Ascending aorta (tissue), 2 donors: ENCODE data around the gene DIPK1B. TPM values are rescaled to one million over a fixed set of nuclear protein-coding genes. Genes with fewer than 3 reads are reported as not detected.
"Not testable (repeated sequence)": the region's sequence is repeated elsewhere in the genome, so short reads cannot be mapped to it uniquely, and the experiment has no call there.

Experiments
- DNase-seq, 2 donors: peaks; one replicate each; pipeline ENCODE4 v3.0.0-alpha.2; 2019; ENCODE audit warnings: low spot score in 2 of 2
- H3K27ac ChIP-seq, 2 donors: fragments of 200-600 bp; sonication (generic); one replicate each; pipeline ENCODE4 v1.5.1; 2016 to 2017; ENCODE audit warnings: mild to moderate bottlenecking in 1 of 2
- H3K27me3 ChIP-seq: fragments of 200-600 bp; sonication (generic); one replicate; pipeline ENCODE4 v1.5.1; 2017
- H3K36me3 ChIP-seq, 2 donors: fragments of 200-600 bp; sonication (generic); one replicate each; pipeline ENCODE4 v1.5.1; 2016
- H3K4me1 ChIP-seq, 2 donors: fragments of 200-600 bp; sonication (generic); one replicate each; pipeline ENCODE4 v1.5.1; 2016 to 2017; ENCODE audit warnings: mild to moderate bottlenecking in 1 of 2
- H3K4me3 ChIP-seq, 2 donors: fragments of 200-600 bp; sonication (generic); one replicate each; pipeline ENCODE4 v1.5.1; 2016 to 2017; ENCODE audit warnings: mild to moderate bottlenecking in 1 of 2
- H3K9me3 ChIP-seq, 2 donors: fragments of 200-600 bp; sonication (generic); one replicate each; pipeline ENCODE4 v1.5.1; 2016
- intact Hi-C: fragments of 100-400 bp; cut with DNase I; formaldehyde crosslinking; loops from one replicate; pipeline ENCODE4 v1.15.1; 2023
- total RNA-seq: library from RNA; depleted of rRNA; stranded (reverse); fragments of >200 nt; gene quantifications from one replicate; pipeline ENCODE4 v1.1.0, GENCODE V29; 2016
- TF ChIP-seq, protein P1 (sequence below), 3 experiments: fragments of 200-600 bp in 2 of 3; fragments of 450-650 bp in 1 of 3; sonication (generic) in 2 of 3; IDR thresholded peaks; one replicate each; pipeline ENCODE4 v1.5.1; 2016 to 2019; ENCODE audit warnings: antibody characterized with exemption in 3 of 3, mild to moderate bottlenecking in 1 of 3, moderate library complexity in 1 of 3

The DIPK1B gene
- total RNA-seq, 1 donor from 2014 or later: 86.2 TPM

DNA sequence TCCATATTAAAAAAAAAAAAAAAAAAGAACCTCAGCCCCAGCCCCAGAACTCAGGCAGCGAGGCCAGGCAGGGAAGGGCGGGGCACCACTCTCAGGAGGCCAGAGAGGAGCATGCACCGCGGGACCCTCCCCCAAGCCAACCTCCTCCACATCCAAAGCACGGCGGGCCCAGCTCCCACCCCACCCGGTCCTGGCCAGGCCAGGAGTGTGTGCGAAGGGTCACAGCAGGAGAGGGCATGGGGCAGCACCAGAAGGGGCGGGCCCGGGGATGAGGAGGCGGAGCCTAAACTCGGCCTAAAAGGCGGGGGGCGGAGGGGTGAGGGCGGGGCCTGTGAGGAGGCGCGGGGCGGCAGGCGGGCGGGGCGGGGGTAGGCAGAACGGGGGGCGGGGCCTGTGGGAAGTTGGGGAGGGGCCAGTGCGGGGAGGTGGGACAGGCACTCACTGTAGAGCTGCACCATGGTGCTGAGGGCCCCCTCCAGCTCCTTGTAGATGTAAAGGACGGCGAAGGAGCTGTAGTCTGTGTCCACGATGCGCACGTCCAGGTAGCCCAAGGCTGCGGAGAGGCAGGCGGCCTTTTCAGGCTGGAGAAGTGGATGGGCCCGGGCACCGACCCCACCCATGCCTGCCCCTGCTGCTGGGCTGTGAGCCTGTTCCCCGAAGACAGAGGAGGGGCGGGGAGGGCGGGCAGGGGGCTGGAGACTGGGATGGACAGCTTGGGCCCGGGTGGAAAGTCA is 50.7 kb downstream of the DIPK1B start:
- TF ChIP-seq, protein P1, sequence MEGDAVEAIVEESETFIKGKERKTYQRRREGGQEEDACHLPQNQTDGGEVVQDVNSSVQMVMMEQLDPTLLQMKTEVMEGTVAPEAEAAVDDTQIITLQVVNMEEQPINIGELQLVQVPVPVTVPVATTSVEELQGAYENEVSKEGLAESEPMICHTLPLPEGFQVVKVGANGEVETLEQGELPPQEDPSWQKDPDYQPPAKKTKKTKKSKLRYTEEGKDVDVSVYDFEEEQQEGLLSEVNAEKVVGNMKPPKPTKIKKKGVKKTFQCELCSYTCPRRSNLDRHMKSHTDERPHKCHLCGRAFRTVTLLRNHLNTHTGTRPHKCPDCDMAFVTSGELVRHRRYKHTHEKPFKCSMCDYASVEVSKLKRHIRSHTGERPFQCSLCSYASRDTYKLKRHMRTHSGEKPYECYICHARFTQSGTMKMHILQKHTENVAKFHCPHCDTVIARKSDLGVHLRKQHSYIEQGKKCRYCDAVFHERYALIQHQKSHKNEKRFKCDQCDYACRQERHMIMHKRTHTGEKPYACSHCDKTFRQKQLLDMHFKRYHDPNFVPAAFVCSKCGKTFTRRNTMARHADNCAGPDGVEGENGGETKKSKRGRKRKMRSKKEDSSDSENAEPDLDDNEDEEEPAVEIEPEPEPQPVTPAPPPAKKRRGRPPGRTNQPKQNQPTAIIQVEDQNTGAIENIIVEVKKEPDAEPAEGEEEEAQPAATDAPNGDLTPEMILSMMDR (IDR thresholded peaks at IDR 0.05): no peak
- H3K27me3 ChIP-seq: no peaks in the 10 kb centered on the region
- H3K4me3 ChIP-seq: no peak overlapping the region
- H3K4me1 ChIP-seq: no peaks in the 10 kb centered on the region
- H3K36me3 ChIP-seq: no peaks in the 10 kb centered on the region
- H3K9me3 ChIP-seq: no peaks in the 10 kb centered on the region
- intact Hi-C loops: no loop called here
- H3K27ac ChIP-seq: no peak overlapping the region
- DNase-seq: no peak

DNA sequence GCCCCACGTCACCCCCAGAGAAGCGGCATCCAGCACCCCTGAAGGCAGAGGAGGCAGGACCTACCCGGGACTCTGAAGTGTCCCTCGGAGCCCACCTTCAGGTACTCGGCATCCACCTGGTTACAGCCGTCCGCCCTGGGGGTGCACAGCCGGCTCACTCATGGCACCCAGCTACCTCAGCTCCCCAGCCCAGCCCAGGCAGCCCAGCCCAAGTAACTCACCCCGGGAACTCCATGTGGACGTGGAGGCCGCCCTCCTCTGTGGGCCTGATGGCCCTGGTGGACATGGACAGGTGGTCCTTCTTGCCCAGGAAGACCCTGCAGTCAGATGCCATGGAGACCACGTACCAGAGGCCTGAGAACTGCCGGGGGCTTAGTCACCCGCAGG is 51.3 kb downstream of the DIPK1B start:
- H3K9me3 ChIP-seq: no peaks in the 10 kb centered on the region
- H3K4me1 ChIP-seq: no peaks in the 10 kb centered on the region
- intact Hi-C loops: no loop called here
- no peak overlapping the region for H3K4me3 ChIP-seq
- no peak for DNase-seq
- H3K36me3 ChIP-seq: no peaks in the 10 kb centered on the region
- TF ChIP-seq, protein P1 (IDR thresholded peaks at IDR 0.05): no peak
- H3K27me3 ChIP-seq: no peaks in the 10 kb centered on the region
- H3K27ac ChIP-seq: no peak overlapping the region

DNA sequence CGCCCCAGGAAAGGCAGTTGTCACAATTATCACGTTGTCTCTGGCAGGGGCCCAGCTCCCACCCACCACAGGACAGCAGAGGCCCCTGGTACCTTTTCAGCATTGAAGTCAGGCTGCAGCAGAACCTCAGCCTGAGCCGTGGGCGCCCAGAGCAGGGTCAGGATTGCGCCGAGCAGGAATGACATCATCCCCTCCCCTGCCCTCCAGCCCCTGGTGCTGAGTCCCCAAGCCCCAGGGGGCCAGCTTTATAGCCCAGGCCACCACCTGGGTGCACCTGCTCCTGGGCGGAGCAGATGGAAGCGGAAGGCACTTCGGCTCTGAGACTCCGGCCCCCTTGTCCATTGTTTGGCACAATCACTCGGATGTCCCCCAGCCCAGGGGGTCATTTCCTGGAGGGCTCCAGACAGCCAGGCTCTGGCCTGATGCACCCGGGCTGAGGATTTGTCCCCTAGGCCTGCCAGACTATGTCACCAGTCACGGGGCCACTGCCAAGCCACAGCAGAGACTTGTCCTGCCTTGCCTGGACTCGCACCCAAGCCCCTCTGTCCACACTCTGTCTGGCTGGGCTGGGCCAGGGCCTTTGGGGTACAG is 52.0 kb downstream of the DIPK1B start, which contains the start of gene LCN15:
LCN15 (minus strand) TSS at position 218 of the 591 bp plus-strand sequence; CDS start at position 188, 30 bp downstream.
- intact Hi-C loops: no loop called here
- H3K36me3 ChIP-seq: no peaks in the 10 kb centered on the region
- TF ChIP-seq, protein P1 (IDR thresholded peaks at IDR 0.05): no peak
- no peaks in the 10 kb centered on the region for H3K27me3 ChIP-seq
- no peaks in the 10 kb centered on the region for H3K9me3 ChIP-seq
- no peak for DNase-seq
- no peak within 1 kb of the TSS for H3K4me3 ChIP-seq
- no peaks in the 10 kb centered on the region for H3K4me1 ChIP-seq
- no peak within 1 kb of the TSS for H3K27ac ChIP-seq

DNA sequence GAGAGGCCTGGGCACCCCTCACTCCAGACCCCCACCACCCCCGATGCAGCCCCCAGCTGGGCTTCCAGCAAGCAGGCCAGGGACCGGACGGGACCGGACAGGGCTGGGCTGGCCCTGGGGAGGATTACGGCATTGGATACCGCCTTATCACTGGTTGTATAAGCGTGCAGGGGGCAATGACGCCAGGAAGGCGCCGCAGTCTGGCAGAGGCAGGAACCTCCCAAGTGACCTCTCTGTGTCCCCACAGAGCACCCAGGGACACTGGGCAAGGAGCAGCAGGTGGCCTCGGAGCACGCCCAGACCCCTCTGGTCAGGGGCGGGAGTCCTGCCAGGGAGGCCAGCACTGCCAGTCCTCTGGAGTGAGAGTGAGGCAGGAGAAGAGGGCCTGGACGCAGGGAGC is 52.7 kb downstream of the DIPK1B start:
- DNase-seq: no peak
- Histone ChIP-seq H3K4me3 (no peak overlapping the region), H3K27me3 (peaks cover 4% of the 10 kb centered on the region), H3K27ac (no peak overlapping the region), H3K36me3 (no peaks in the 10 kb centered on the region), H3K4me1 (no peaks in the 10 kb centered on the region), H3K9me3 (no peaks in the 10 kb centered on the region)
- TF ChIP-seq, protein P1 (IDR thresholded peaks at IDR 0.05): no peak
- intact Hi-C loops: no loop called here

DNA sequence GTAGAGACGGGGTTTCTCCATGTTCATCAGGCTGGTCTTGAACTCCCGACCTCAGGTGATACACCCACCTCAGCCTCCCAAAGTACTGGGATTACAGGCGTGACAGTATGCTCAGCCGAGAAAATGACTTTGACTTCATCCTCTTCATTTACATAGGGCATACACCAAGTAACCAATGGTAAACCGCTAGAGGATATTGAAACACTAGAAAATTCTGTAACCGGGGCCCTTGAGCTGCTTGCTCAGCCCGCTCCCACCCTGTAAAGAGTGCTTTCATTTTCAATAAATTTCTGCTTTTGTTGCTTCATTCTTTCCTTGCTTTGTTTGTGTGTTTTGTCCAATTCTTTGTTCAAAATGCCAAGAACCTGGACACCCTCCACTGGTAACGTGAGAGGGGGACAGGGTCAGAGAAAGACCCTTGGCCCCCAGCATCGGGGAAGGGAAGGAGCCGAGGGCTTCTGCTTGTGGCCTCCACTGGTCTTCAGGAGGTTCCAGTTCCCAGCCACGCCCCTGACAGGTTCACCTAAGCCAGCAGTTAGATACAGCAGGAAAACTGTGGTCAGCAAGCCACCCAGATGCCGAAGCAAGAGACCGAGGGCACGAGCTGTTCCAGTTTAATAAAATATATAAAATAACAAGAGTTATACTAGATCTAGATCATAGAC is 53.5 kb downstream of the DIPK1B start:
- H3K36me3 ChIP-seq, intact Hi-C loops, H3K4me3 ChIP-seq, DNase-seq, H3K9me3 ChIP-seq, H3K27ac ChIP-seq, H3K4me1 ChIP-seq, H3K27me3 ChIP-seq: not testable (repeated sequence)
